MM.1S (cell line): ENCODE measurements around the gene SLC1A7.

Source experiments
- EZH2 ChIP-seq: fragments of 300-600 bp; sonication (generic); optimal IDR thresholded peaks from 2 replicates; pipeline ENCODE3; 2017; ENCODE audit warnings: low read depth, mild to moderate bottlenecking, antibody characterized with exemption, low read length, mixed read lengths
- TF ChIP-seq, protein P1 (sequence below): fragments of 300-600 bp; sonication (generic); IDR thresholded peaks from 2 replicates; pipeline ENCODE4 v1.5.1; 2016; ENCODE audit warnings: antibody characterized with exemption, low read length, mixed read lengths

- TF ChIP-seq, protein P1, sequence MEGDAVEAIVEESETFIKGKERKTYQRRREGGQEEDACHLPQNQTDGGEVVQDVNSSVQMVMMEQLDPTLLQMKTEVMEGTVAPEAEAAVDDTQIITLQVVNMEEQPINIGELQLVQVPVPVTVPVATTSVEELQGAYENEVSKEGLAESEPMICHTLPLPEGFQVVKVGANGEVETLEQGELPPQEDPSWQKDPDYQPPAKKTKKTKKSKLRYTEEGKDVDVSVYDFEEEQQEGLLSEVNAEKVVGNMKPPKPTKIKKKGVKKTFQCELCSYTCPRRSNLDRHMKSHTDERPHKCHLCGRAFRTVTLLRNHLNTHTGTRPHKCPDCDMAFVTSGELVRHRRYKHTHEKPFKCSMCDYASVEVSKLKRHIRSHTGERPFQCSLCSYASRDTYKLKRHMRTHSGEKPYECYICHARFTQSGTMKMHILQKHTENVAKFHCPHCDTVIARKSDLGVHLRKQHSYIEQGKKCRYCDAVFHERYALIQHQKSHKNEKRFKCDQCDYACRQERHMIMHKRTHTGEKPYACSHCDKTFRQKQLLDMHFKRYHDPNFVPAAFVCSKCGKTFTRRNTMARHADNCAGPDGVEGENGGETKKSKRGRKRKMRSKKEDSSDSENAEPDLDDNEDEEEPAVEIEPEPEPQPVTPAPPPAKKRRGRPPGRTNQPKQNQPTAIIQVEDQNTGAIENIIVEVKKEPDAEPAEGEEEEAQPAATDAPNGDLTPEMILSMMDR, result no peak
- TF ChIP-seq EZH2, result no peak
These were observed 14.0 kb downstream of the SLC1A7 start for GRCh38 chr1:53128401-53128800.
